Stimulated activated CD4-positive, alpha-beta T cell treated with anti-CD3 and anti-CD28 coated beads, Interleukin-12 subunit alpha, Interleukin-12 subunit beta, amount 100 ng/mL, for 48 hours (primary cell): ENCODE results near the gene PTH2.
A peak's percentile ranks its signal among the peaks of the same experiment; 100 is the strongest.
"Not testable (repeated sequence)": the region's sequence is repeated elsewhere in the genome, so short reads cannot be mapped to it uniquely, and the experiment has no call there.

ENCODE experiments used
- DNase-seq, 3 donors: peaks; one replicate each; pipeline ENCODE4 v3.0.0-alpha.2; 2020; ENCODE audit warnings: low read depth in 2 of 3, low spot score in 1 of 3

The PTH2 gene

GRCh38 chr19:49448432-49448786 lies 25.2 kb upstream of the PTH2 start:
- no peak for DNase-seq

- no peak for DNase-seq
These were observed 24.5 kb upstream of the PTH2 start for GRCh38 chr19:49447485-49448431.

GRCh38 chr19:49445997-49446396 lies 22.8 kb upstream of the PTH2 start:
- DNase-seq: no peak

GRCh38 chr19:49444100-49444700 lies 21.0 kb upstream of the PTH2 start:
- not testable (repeated sequence) for DNase-seq

- peak; percentile 85 to 90 (median 90) for DNase-seq
These were observed 20.3 kb upstream of the PTH2 start for GRCh38 chr19:49443366-49444099.

GRCh38 chr19:49442771-49443365 lies 19.6 kb upstream of the PTH2 start:
- peak; percentile 50 to 69 (median 59) for DNase-seq

GRCh38 chr19:49442354-49442753 lies 19.1 kb upstream of the PTH2 start:
- DNase-seq: no peak

GRCh38 chr19:49441960-49442350 lies 18.7 kb upstream of the PTH2 start:
- DNase-seq: no peak

GRCh38 chr19:49441210-49441959 lies 18.1 kb upstream of the PTH2 start, which contains the start of gene SLC17A7:
Gene SLC17A7, minus strand, starts transcription at chr19:49441527. Its CDS starts 148 bp downstream, at chr19:49441379.
- DNase-seq: peak in 1 of 3 donors; percentile 46

- DNase-seq: no peak
These were observed 17.4 kb upstream of the PTH2 start for GRCh38 chr19:49440439-49441209.

GRCh38 chr19:49439836-49440235 lies 16.6 kb upstream of the PTH2 start:
- no peak for DNase-seq

GRCh38 chr19:49438261-49438660 lies 15.0 kb upstream of the PTH2 start:
- DNase-seq: no peak

GRCh38 chr19:49437231-49437630 lies 14.0 kb upstream of the PTH2 start:
- DNase-seq: no peak

GRCh38 chr19:49436381-49437017 lies 13.3 kb upstream of the PTH2 start:
- DNase-seq: peak; percentile 57 to 61 (median 60)

GRCh38 chr19:49435670-49436069 lies 12.4 kb upstream of the PTH2 start:
- no peak for DNase-seq

- no peak for DNase-seq
These were observed 11.8 kb upstream of the PTH2 start for GRCh38 chr19:49434907-49435583.

GRCh38 chr19:49433240-49433901 lies 10.1 kb upstream of the PTH2 start:
- no peak for DNase-seq
